Smooth muscle cell of the brain vasculature (primary cell): ENCODE data around the gene RSPRY1.
A peak's percentile ranks its signal among the peaks of the same experiment; 100 is the strongest.
"Not testable (repeated sequence)": the region's sequence is repeated elsewhere in the genome, so short reads cannot be mapped to it uniquely, and the experiment has no call there.

Source experiments
- DNase-seq: peaks from one replicate; pipeline ENCODE4 v3.0.0-alpha.2; 2012; ENCODE audit warnings: low read depth, low spot score

The RSPRY1 gene

DNA sequence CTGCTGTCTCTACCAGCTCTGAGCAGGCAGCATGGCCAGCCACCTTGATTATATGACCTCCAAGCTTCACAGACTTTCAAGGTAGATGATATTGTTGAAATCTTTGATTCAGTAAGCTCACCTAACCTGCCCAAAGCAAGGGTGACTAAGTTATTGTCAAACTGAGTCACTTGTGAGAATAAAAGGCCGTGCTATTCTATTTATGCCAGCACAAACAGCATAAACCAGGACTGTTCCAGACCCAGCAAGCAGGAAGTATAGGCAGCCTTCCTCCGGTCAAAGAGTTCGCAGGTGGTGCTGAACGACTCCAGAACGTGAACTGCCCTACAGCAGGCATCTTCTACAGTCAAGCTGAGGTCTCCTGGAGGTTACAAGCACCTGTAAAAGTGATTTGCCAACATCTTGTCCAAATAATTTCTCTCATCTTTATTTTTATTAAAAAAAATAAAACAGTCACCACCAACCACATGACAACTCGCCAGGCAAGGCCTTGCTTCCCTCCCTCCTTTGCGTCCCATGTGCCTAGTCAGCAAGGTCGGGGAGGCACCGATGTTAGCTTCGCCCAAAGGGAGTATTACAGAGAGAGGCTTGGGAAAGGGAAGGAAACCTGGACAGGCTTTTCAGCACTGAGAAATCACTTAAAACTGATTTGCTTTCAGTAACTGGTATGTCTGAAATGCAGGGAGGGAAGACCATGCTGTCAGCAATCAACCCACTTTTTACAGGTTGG, 69.7 kb downstream of the RSPRY1 start:
- DNase-seq, result no peak

DNA sequence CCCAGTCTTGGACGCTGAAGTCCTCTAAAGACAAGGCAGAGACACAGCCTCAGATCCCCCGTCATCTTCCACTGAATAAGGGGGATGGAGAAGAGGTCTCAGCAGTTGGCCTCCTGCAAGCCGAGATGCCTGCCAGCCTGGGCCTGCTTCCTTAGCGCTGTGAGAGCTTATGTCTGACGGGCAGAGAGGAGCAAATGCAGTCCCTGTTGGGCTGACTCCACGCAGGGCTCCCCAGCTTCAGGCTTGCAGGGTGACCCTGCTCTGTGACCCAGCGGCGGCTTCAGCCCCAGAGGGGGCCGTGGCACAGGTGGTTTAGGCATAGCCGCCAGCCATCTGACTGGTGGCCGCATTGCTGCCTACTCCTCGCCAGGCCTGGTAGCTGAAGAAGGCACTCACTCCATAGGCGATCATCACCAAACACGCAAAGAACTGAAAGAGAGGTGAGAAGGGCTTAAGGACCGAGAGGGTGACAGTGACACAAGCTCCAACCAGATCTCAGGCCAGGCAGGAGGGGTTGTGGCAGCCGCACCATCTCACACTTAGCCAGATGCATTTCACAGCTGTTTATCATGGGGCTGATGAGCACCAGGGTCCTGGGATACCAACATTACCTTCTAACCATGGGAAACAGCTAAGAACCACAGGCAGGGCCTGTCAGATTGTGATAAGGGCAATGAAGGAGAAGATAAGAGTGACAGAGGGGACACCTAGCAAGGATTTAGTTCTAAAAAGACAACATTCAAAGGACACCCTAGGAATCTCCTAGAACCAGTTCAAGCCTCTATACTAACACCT, 70.7 kb downstream of the RSPRY1 start:
- no peak for DNase-seq

DNA sequence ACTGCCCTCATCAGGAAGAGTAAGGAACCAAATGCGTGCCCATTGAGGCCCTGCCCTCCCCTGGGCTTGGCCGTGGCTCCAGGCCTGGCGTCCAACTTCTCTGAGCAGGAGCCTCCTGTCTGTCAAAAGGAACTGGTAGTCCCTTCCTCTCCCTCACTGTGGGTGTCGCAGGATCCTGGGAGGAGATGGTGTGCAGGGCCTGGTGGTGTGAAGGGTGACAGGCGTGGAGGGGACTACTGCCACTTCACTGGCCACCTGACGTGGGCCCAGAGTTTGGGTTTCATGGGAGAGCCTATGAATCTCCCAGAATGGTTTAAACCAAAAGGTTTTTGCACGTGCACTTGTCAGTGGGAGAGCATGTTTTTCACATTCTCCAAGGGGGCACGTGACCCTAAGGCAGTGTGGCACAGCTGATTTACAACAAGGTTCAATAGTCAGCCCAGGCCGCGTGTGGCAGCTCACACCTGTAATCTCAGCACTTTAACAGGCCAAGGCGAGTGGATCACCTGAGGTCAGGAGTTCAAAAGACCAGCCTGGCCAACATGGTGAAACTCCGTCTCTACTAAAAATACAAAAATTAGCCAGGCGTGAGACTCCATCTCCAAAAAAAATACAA, 71.4 kb downstream of the RSPRY1 start:
- DNase-seq, result no peak

DNA sequence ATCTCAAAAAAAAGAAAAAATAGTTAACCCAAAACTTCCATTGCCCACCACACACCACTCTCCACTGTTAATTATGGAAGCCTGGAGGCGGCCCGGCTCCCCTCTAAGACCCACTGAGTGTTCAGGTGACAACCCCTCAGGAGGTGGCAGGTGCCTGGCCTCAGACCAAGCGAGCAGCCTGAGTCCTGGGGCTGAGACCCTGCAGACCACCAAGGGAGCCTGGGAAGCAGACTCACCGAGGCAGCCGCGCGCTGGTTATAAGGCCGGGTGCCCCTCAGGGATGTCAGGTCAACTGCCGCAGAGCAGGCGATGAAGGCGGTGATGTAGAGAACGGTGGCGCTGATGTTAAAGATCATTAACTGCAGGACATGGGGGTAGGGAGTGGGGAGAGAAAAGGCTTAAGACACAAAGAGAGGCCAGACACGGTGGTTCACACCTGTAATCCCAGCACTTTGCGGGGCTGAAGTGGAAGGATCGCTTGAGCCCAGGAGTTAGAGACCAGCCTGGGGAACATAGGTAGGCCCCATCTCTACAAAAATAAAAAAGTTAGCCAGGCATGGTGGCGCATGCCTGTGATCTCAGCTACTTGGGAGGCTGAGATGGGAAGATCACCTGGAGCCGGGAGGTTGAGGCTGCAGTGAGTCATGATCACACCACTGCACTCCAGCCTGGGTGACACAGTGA, 72.2 kb downstream of the RSPRY1 start:
- DNase-seq, result no peak

DNA sequence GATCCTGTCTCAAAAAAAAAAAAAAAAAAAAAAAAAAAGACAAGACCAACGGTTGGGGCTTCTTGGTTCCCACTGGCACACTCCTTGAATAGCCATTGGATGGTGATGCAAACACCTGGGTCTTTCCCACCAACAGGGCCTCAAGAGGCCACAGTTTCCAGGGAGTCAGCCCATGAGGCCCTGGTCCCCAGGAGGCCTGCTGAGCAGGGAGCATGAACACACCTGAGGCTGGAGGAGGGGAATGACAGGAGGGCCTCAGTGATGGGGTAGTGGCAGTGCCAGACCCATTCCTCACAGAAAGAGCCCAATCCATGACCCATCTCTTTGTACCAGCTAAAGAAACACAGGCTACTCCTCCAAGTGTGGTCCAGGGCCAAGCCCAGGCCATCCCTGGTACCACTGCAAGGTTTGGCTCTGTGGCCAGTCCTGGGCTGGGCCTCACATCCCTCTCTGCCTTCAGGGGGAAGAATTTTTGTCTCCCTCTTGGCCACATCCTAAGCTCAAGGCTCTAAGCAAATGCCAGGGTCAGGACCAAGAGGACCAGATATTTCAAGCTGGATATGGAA, 72.9 kb downstream of the RSPRY1 start:
- no peak for DNase-seq

DNA sequence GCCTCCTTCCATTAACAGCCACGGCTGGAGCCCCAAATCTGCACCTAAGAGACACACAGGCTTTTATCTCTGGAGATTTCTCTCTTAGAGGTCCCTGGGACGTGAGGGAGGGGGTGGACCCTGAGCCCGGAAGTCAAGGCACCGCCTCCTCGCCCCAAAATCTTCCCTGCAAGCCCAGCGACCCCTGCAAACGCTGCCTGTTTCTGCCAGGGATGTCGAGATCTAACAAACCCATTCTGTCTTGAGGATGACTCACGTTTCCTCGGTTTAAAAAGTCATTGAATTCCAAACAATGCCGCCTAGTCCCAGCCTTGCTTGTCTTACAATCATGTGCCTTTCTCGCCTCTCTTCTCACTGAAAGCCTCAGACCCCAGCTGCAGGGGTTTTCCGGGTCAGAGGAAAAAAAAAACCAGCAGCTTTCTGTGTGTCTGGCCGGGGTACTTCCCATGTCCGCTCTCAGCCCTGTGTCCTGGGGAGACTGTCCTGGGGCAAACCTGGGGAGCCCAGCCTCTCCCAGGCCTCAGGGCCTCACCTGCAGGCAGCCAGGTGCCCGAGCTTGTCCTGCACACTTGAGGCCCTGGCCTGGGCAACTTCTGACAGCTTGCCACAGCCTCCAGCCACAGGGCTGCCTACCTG, 74.3 kb downstream of the RSPRY1 start:
- DNase-seq, result peak; percentile 63

DNA sequence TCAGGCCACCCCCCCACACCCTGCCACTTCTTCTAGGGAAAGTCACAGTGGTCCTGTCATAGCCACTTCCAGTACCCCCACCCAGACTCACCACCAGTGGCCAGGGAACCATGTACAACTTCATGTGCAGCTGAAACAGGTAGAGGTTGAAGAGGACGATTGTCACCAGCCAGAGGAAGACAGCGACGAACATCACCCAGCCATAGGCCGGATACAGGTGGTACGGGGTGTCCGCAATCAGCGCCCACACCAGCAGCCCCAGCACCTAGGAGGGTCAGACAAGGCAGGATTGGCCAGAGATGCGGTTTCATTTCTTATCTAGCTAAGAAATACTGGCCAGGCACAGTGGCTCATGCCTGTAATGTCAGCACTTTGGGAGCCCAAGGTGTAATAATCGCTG, 75.7 kb downstream of the RSPRY1 start:
- no peak for DNase-seq

DNA sequence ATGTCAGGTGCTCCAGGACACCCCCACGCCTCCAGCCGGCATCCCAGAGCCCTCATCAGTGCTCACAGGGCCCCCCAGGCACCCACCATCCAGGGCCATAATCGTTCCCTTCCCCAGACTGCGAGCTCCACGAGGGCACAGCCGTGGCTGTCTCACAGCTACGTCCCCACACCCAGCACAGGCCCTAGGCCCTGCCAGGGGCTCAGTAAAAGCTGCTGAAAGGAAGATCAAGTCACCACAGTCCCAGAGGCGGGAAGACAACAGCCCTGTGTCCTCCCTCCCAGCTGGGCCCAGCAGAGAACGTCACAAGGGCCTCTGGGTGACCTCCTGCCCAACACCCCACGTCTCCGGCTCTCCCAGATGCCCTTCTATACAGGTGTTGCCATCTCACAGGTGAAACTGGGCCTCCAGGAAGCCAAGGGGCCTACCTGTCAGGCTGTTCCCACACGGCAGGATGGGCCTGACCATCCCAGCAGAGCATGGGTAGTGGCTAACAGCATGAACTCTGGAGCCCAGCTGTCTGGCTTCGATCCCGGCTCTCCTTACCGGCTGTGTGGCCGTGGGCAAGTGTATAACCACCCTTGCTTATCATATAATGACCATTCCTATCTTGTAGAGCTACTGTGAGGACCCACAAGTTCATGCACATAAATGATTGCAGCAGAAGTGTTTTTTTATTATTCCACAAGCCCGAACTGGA, 76.9 kb downstream of the RSPRY1 start:
- no peak for DNase-seq

DNA sequence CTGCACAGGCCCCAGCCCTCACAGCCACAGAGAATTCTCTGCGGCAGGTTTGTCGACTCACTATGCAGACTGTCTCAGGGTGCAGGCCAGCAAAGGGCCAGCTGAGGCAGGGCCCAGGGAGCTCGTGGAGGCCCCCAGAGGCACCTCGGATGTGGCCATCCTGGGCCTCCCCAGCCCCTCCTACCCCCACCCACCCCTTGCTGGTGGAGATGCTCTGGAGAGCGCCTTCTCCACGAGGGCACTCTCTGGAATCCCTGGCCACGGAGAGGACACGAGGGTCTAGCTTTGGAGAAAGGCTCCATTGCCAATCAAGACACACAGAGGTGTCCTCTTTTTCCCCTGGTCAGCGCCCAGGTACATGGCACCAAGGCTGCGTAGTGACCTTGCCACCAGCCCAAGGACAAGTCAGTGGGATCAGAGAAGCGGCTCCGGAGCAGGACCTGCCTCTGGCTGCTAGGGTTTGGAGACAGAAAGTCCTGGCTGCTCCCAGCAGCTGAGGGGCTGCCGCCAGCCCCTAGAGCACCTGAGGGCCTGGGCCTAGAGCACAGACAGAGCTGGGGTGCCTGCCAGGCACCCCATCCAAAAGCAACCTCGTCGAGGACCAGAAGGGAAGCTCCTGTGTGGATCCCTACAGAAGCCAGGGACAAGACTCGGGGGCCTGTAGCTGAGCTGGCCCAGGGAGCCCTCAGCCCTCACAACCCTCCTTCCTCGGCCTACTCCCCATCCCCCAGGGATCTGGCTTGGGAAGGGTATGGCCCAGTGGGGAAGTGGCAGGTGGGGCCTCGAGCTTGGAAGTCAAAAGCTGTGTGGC, 77.6 kb downstream of the RSPRY1 start:
- no peak for DNase-seq

DNA sequence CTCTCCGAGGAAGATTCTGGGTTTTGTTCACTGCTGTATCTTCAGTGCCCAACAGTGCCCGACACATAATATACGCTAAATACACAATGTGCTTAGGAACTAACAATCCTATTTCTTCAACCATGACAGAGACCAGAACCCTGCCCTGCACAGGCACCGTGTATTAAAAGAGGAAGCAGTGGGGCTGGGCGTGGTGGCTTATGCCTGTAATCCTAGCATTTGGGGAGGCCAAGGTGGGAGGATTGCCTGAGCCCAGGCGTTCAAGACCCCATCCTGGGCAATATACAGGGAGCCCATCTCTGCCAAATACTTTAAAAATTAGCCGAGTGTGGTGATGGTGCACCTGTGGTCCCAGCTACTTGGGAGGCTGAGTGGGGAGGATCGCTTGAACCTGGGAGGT, 78.3 kb downstream of the RSPRY1 start:
- no peak for DNase-seq

DNA sequence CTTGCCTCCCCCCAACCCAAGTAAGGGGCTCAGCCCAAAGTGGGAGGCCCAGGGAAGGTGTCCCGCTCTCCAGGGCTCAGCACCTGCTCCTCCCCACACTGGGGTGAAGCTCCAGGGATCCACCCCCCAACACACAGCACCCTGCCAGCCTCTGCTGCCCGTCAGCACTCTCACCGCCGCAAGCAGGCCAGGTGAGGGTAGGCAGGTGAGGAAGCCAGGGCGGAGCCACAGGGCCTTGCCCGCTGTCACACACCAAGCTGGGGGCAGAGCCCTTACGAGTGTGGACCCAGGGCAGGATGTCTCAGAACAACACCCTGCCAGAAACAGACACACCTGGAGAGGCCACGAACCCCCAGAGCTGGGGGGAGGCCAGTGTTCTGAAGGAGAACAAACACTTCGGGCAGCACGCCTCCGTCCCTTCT, 78.8 kb downstream of the RSPRY1 start:
- no peak for DNase-seq

DNA sequence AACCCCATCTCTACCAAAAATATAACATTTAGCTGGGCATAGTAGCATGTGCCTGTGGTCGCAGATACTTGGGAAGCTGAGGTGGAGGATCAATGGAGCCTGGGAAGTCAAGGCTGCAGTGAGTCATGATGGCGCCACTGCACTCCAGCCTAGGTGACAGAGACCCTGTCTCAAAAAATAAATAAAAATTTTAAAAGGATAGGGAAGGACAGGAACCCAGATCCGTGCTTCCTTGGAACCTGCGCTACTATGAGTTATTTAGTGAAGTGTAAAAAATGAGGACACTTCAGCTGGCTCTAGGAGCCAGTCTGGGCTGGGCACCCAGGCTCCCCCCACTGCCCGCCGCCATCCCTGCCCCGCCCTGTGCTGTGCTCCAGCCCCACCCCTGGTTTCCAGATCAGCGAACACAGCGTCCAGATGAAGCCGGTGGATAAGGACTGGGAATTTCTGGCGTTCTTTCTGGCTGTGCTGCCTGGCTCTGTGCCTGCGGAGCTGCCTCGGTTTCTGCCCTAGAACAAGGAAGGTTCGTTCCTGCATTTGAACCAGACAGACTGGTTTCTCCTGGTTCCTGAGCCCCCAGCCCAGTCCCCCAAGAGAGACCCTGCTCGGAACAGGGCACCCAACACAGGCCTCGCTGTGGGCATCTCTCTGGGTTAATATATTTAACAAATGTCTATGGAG, 79.9 kb downstream of the RSPRY1 start:
- no peak for DNase-seq

DNA sequence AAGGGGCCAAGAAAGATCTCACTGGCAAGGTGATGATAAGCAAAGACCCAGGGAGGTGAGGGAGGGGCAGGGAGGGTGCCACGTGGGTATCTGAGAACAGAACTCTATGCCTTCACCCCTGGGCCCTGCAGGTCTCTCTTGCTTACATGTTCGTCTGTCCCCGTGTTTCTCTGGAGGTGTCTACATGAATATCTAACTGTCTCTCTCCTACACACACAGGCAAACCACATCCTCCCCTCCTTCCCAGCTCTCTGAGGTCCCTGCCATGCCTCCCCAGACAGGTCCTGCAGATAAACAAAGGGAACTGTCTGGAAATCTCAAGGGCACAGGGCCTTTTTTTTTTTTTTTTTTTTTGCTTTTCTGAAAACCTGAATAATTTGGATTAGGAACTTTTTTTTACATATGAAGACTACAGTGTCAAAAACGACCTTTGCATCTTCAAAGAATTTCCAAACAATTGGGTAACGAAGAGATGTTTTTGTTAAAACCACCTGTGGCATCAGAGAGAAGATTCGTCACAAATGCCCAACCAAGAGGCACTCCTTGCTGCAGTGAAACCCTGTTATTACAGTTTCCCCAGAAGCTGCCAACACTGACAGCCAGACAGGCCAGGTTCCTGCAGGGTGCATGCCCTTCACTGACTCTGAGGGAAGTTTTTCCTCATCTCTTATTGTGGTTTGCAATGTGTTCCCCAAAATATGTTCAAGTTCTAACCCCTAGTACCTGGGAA, 80.6 kb downstream of the RSPRY1 start:
- DNase-seq, result no peak

DNA sequence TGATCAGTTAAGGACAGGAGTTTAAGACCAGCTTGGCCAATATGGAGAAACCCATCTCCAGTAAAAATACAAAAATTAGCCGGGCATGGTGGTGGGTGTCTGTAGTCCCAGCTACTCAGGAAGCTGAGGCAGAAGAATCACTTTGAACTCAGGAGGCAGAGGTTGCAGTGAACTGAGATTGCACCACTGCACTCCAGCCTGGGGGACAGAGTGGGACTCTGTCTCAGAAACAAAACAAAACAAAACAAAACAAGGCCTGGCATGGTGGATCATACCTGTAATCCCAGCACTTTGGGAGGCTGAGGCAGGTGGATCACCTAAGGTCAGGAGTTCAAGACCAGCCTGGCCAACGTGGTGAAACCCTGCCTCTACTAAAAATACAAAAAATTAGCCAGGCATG, 81.2 kb downstream of the RSPRY1 start:
- DNase-seq, result not testable (repeated sequence)

DNA sequence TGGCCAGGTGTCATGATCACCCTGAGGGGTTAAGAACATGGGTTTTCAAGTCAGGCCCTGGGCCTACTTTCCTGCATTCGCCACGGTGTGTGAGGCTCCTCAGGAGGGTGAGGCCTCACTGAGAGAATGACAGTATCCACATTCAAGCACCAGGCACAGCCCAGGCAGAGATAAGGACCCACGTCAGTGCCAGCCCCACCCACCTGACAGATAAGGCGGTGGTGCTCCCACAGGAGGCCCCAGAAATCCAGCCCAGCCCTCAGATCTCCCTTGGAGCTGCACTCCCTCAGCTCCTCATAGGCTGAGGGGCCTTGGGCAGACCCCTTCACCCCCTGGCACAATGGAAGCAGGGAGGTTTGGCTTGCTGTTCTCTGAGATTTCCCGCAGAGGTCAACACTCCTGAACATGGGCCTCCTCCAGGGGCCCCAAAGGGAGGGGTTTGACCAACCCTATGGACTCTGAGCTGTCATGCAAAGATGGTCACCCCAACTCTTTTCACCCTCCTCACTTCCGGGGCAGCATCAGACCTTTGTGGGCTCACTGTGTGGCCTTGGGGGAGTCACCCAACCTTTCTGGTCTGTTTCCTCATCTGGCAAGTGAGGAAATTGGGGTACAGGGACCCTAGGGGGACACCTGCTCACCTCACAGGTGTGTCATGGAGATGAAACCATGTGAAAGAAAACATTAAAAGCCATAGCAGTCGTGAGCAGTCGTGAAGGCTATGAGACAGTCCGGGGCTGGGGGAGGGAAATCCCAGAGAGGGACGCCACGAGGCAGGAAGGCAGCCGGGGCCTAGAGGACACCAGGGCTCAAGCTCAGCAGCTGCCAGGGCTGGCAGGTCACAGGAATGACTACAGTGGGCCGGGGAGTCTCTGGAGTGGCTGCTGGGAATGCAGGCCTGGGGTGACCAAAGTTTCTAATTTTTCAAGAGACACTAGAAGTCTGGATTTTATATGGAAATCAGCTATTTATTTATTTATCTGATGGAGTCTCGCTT, 83.0 kb downstream of the RSPRY1 start:
- DNase-seq, result no peak

DNA sequence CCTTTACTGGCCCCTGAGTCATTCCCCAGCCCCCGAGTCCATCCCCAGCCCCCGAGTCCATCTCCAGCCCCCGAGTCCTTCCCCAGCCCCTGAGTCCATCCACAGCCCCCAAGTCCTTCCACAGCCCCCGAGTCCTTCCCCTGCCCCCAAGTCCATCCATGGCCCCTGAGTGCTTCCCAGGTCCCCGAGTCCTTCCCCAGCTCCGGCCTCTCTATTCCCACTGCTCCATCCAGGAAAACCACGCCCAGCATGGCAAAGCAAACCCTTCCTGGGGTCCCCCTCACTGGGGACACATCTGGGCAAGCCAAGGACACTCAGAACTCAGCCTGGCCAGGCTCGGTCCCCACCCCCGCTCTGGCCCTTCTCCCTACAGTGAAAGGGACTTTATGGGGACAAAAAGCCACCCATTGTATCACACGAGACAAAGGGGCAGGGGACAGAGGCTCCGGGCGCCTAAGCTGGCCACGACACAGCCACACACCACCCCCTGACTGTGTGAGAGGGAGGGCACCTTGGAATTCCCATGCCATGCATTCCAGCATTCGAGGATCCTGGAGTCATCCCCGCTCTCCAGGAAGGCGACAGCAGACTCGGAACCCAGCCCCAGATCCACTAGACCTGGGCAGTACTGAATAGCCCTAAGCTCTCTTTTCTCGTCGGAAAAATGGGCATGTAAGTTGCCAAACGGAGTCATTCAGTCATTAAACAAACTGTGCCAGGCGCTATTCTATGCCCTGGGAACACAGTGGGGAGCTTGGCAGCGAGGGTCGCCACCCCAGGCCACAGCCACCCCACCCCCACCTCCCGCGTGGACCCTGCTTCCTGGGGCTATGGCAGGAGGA, 84.3 kb downstream of the RSPRY1 start:
- no peak for DNase-seq

DNA sequence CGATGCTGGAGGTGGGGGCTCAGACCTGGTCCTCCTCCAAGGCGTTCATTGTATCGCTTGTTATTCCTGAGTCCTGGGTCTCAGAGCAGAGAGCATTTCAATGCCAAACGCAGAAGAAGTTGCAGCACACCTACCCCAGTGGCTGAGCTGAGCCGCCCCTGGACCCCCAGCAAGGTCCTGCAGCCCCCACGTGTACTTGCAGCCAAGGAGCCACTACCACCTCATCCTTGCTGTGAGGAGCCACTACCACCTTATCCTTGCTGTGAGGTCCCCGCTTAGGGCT, 84.9 kb downstream of the RSPRY1 start:
- no peak for DNase-seq
